B cell (primary cell): ENCODE measurements around the gene RNF26.

Source experiments
- CTCF ChIP-seq: fragments of 200-600 bp; IDR thresholded peaks from one replicate; pipeline ENCODE4 v1.8.0; 2022; ENCODE audit warnings: antibody characterized with exemption, mild to moderate bottlenecking
- EZH2 ChIP-seq: IDR thresholded peaks from 2 replicates; pipeline ENCODE4 v1.6.1; 2012; ENCODE audit warnings: borderline replicate concordance, low read depth, mild to moderate bottlenecking, moderate library complexity, low read length; ENCODE audit not compliant: insufficient read depth, poor library complexity, severe bottlenecking

- TF ChIP-seq CTCF (no peak), EZH2 (no peak)
These were observed 12.9 kb downstream of the RNF26 start for GRCh38 chr11:119347242-119347641.
